HG03196 (cell line): ENCODE results near the gene GGA1.
A peak's percentile ranks its signal among the peaks of the same experiment; 100 is the strongest.

Experiments
- ATAC-seq: cut with Tn5 transposase; IDR thresholded peaks from one replicate; pipeline ENCODE4 v1.9.1; 2021; ENCODE audit not compliant: unreplicated experiment

The GGA1 gene

DNA sequence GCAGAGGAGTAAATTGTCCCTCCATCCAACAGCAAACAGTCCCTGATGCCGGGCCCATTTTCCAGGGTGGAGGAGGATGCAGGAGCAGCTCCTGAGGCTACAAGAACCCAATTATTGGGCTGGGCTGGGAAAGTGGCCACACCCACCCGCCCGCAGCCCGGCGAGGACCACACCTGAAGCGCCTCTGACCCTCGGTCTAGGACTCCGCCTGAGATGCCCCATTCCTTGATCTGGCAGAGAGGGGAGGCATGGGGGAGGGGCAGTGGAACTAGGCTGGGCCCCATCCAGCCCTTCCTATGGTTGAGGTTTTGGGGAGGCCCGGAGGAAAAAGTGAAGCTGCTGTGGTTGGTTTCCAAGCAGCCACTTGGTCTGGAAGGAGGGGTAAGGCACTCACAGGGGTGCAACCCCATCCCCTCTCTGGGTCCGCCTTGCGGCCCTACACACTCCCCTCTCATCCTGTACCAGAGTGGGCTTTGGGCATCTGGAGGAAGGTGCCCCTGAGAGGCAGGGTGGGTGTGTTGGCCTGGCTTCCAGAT is 64.4 kb downstream of the GGA1 start:
- ATAC-seq, result no peak

DNA sequence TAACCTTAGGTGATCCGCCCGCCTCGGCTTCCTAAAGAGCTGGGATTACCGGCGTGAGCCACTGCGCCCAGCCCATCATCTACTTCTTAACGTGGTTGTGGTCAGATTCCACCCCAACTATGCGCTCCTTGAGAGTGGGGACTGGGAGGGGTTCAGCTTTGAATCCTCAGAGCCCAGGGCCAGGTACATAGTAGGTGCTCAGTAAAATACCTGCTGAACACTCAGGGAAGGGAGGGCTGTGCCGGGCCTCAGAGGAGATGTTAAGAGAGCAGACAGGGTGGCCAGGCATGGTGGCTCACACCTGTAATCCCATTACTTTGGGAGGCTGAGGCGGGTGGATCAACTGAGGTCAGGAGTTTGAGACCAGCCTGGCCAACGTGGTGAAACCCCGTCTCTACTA is 65.6 kb downstream of the GGA1 start:
- no peak for ATAC-seq

- ATAC-seq, result peak; percentile 45
Measured at GRCh38 chr22:37674951-37675929, 66.6 kb downstream of the GGA1 start, which contains the start of gene LGALS1. LGALS1 (plus strand) TSS chr22:37675636; CDS start chr22:37675703, 67 bp downstream.

DNA sequence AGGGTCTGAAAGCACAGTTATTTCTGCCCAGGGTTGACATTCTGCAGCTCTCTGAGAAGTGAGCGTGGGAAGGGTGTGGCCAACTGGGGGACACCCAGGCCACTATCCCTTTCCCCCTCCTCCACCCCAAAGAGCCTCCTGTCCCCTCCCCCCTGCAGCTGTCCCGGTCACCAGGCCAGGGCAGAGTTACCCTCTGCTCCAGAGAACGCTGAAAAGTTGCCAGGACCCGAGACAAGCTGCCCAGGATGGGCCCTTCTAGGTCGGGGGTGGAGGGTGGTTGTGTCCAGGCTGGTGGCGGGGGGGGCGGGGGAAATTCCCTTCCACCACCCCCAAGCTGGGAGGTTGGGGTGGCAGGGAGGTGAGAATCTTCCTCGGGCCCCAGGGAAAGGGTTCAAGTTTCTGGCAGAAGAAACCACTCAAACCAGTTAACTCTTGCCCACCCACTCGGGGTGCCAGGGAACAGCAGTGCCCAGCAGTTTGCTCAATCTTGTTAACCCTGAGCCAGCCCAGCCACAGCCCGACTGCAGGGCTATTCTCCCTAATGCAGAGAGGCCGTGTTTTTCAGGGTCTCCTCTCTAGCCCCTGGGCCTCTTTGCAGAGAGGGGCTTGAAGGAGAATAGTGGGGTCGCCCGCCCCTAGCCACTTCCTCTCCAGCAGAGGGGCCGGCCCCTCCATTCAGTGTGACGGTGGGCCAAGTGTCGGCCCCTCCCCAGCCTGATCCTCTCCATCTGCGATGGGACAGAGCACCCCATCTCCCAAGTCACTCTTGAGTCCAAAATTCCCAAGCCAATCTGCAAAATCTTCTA is 67.5 kb downstream of the GGA1 start:
- ATAC-seq, result peak; percentile 10

GRCh38 chr22:37676736-37677492 is 68.3 kb downstream of the GGA1 start:
- peak; percentile 38 for ATAC-seq

- ATAC-seq, result no peak
Measured at GRCh38 chr22:37677493-37677974, 68.9 kb downstream of the GGA1 start.

GRCh38 chr22:37678372-37678771 is 69.7 kb downstream of the GGA1 start:
- ATAC-seq, result no peak

- no peak for ATAC-seq
Measured at GRCh38 chr22:37679670-37680069, 71.0 kb downstream of the GGA1 start.

DNA sequence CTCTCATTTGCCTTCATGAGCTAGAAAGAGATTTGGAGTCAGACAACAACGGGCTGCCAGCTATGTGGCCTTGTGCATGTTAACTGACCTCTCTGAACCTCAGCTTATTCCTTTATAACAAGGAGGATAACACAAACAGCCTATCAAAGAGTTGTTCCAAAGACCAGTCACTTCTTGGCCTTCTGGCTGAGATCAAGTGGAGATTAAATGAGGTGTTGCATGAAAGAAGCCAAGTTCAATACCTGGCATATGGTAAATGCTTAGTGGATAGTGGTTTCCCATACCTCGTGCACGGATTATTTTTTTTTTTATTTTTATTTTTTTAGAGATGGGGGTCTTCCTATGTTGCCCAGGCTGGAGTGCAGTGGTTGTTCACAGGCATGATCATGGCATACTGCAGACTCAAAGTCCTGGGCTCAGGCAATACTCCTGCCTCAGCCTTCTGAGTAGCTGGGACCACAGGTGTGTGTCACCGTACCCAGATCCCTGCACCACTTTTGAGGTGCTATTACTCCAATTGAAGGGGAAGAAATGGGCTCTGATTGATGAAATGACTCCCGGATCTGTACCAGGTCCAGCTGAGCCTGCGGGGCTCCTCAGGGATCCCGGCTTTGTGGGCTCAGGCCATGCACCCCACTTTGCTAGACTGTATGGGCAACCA is 71.7 kb downstream of the GGA1 start:
- no peak for ATAC-seq

DNA sequence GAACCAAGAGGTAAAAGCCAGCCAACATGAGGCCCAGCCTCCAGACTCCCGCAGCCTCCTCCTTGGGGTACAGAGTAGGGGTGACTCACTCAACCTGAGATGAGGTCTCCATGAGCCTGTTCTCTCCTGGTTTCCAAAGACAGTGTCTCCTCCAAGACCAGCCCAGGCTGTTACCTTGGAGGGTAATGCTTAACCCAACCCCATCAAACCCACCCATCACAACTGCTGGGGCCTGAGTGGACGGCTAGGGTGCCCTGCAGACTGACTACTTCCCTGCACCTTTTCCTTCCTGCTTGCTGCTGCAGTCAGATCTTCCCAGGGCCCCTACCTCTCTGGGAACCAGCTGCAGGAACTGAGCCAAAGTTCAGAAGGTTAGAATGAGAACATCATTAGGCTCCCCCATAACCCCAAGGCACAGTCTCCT is 72.4 kb downstream of the GGA1 start:
- no peak for ATAC-seq

DNA sequence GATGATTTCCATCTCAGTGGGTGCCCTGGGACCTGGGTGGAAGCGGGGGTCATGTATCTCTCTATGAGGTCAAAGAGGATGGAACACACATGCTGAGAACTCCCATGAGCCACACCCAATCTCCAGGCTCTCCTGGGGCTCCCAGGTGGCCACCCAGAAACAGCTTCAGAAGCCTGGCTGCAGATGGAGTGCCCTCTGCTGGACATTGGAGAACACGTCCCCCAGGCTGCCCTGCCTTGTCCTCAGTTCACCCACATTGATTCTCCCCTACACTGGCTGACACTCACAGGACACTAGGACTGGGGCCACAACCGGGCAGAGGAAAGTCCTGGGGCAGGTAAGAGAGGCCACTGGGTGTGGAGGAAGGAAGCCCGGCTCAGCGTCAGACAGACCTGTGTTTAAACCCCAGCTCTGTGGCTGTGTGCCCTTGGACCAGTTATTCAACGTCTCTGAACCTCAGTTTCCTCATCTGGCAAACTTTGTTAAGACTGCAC is 73.0 kb downstream of the GGA1 start:
- no peak for ATAC-seq
